Ascending aorta (tissue), 2 donors: ENCODE data around the gene ADPRH. TPM values are rescaled to one million over a fixed set of nuclear protein-coding genes. Genes with fewer than 3 reads are reported as not detected.

Experiments
- DNase-seq, 2 donors: peaks; one replicate each; pipeline ENCODE4 v3.0.0-alpha.2; 2019; ENCODE audit warnings: low spot score in 2 of 2
- H3K27ac ChIP-seq, 2 donors: fragments of 200-600 bp; sonication (generic); one replicate each; pipeline ENCODE4 v1.5.1; 2016 to 2017; ENCODE audit warnings: mild to moderate bottlenecking in 1 of 2
- H3K27me3 ChIP-seq: fragments of 200-600 bp; sonication (generic); one replicate; pipeline ENCODE4 v1.5.1; 2017
- H3K36me3 ChIP-seq, 2 donors: fragments of 200-600 bp; sonication (generic); one replicate each; pipeline ENCODE4 v1.5.1; 2016
- H3K4me1 ChIP-seq, 2 donors: fragments of 200-600 bp; sonication (generic); one replicate each; pipeline ENCODE4 v1.5.1; 2016 to 2017; ENCODE audit warnings: mild to moderate bottlenecking in 1 of 2
- H3K4me3 ChIP-seq, 2 donors: fragments of 200-600 bp; sonication (generic); one replicate each; pipeline ENCODE4 v1.5.1; 2016 to 2017; ENCODE audit warnings: mild to moderate bottlenecking in 1 of 2
- H3K9me3 ChIP-seq, 2 donors: fragments of 200-600 bp; sonication (generic); one replicate each; pipeline ENCODE4 v1.5.1; 2016
- CTCF ChIP-seq, 3 experiments: fragments of 200-600 bp in 2 of 3; fragments of 450-650 bp in 1 of 3; sonication (generic) in 2 of 3; IDR thresholded peaks; one replicate each; pipeline ENCODE4 v1.5.1; 2016 to 2019; ENCODE audit warnings: antibody characterized with exemption in 3 of 3, mild to moderate bottlenecking in 1 of 3, moderate library complexity in 1 of 3
- intact Hi-C: fragments of 100-400 bp; cut with DNase I; formaldehyde crosslinking; loops from one replicate; pipeline ENCODE4 v1.15.1; 2023
- total RNA-seq: library from RNA; depleted of rRNA; stranded (reverse); fragments of >200 nt; gene quantifications from one replicate; pipeline ENCODE4 v1.1.0, GENCODE V29; 2016

The ADPRH gene
- total RNA-seq, 1 donor from 2014 or later: 32.1 TPM

GRCh38 chr3:119630128-119630879 is 51.0 kb downstream of the ADPRH start:
- Histone ChIP-seq H3K4me3 (no peak overlapping the region), H3K27ac (peak overlapping the region; percentile 74 to 85), H3K36me3 (no peaks in the 10 kb centered on the region), H3K4me1 (peaks cover 4 to 54% of the 10 kb centered on the region in 2 donors), H3K27me3 (no peaks in the 10 kb centered on the region), H3K9me3 (no peaks in the 10 kb centered on the region)
- intact Hi-C loops: no loop called here
- no peak for TF ChIP-seq CTCF (IDR thresholded peaks at IDR 0.05)
- DNase-seq: peak in 1 of 2 donors; percentile 70

GRCh38 chr3:119630880-119631329 is 51.6 kb downstream of the ADPRH start:
- Histone ChIP-seq H3K9me3 (no peaks in the 10 kb centered on the region), H3K27ac (peak overlapping the region; percentile 74 to 85), H3K4me3 (no peak overlapping the region), H3K27me3 (no peaks in the 10 kb centered on the region), H3K4me1 (peaks cover 4 to 54% of the 10 kb centered on the region in 2 donors), H3K36me3 (no peaks in the 10 kb centered on the region)
- intact Hi-C loops: no loop called here
- peak in 1 of 2 donors; percentile 64 for DNase-seq
- TF ChIP-seq CTCF (IDR thresholded peaks at IDR 0.05): no peak

- peak overlapping the region; percentile 74 to 85 for H3K27ac ChIP-seq
Measured at GRCh38 chr3:119631516-119631915, 52.2 kb downstream of the ADPRH start.

GRCh38 chr3:119632216-119632615 is 52.9 kb downstream of the ADPRH start:
- intact Hi-C loops: no loop called here
- no peaks in the 10 kb centered on the region for H3K36me3 ChIP-seq
- no peaks in the 10 kb centered on the region for H3K9me3 ChIP-seq
- peak in 1 of 2 donors; percentile 37 for DNase-seq
- TF ChIP-seq CTCF (IDR thresholded peaks at IDR 0.05): no peak
- no peak overlapping the region for H3K4me3 ChIP-seq
- H3K4me1 ChIP-seq: peaks cover 4 to 52% of the 10 kb centered on the region in 2 donors
- H3K27ac ChIP-seq: peak overlapping the region; percentile 74 to 85
- H3K27me3 ChIP-seq: no peaks in the 10 kb centered on the region

More at GRCh38 chr3:119631516-119631915, 52.2 kb downstream of the ADPRH start:
- H3K4me1 ChIP-seq: peaks cover 4 to 54% of the 10 kb centered on the region in 2 donors
- no peak overlapping the region for H3K4me3 ChIP-seq
- H3K36me3 ChIP-seq: no peaks in the 10 kb centered on the region
- DNase-seq: peak in 1 of 2 donors; percentile 60
- no peak for TF ChIP-seq CTCF (IDR thresholded peaks at IDR 0.05)
- intact Hi-C loops: no loop called here
- H3K27me3 ChIP-seq: no peaks in the 10 kb centered on the region
- no peaks in the 10 kb centered on the region for H3K9me3 ChIP-seq

GRCh38 chr3:119632829-119633228 is 53.5 kb downstream of the ADPRH start:
- H3K36me3 ChIP-seq: no peaks in the 10 kb centered on the region
- no peak overlapping the region for H3K4me3 ChIP-seq
- DNase-seq: peak in 1 of 2 donors; percentile 54
- H3K27ac ChIP-seq: peak overlapping the region in 1 of 2 donors; percentile 85
- H3K9me3 ChIP-seq: no peaks in the 10 kb centered on the region
- H3K27me3 ChIP-seq: no peaks in the 10 kb centered on the region
- TF ChIP-seq CTCF (IDR thresholded peaks at IDR 0.05): no peak
- intact Hi-C loops: no loop called here
- peaks cover 7 to 50% of the 10 kb centered on the region in 2 donors for H3K4me1 ChIP-seq
